HT-29 (cell line): ENCODE measurements around the gene TRAPPC3. TPM values are rescaled to one million over a fixed set of nuclear protein-coding genes. Genes with fewer than 3 reads are reported as not detected.
"Not testable (repeated sequence)": the region's sequence is repeated elsewhere in the genome, so short reads cannot be mapped to it uniquely, and the experiment has no call there.

ENCODE experiments used
- DNase-seq: peaks from one replicate; pipeline ENCODE4 v3.0.0-alpha.2; 2015; ENCODE audit warnings: low spot score
- total RNA-seq: library from RNA; depleted of rRNA; stranded (reverse); fragments of >200 nt; shearing (Covaris generic); gene quantifications from 2 replicates; pipeline ENCODE4 v1.2.3, GENCODE V29; 2014

The TRAPPC3 gene
- total RNA-seq, 1 experiment from 2014 or later: 65.8 TPM

GRCh38 chr1:36166938-36167905 is 17.9 kb upstream of the TRAPPC3 start:
- DNase-seq: no peak

GRCh38 chr1:36166136-36166535 is 16.9 kb upstream of the TRAPPC3 start:
- no peak for DNase-seq

DNA sequence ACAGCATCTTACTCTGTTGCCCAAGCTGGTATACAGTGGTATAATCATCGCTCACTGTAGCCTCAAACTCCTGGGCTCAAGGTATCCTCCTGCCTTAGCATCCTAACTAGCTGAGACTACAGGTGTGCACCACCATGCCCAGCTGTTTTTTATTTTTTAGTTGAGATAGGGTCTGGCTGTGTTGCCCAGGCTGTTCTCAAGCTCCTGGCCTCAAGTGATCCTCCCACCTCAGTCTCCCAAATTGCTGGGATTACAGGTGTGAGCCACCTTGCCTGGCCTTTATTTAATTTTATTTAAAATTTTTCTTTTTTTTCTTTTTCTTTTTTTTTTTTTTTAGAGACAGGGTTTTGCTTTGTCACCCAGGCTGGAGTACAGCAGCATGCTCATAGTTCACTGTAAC is 15.9 kb upstream of the TRAPPC3 start:
- no peak for DNase-seq

DNA sequence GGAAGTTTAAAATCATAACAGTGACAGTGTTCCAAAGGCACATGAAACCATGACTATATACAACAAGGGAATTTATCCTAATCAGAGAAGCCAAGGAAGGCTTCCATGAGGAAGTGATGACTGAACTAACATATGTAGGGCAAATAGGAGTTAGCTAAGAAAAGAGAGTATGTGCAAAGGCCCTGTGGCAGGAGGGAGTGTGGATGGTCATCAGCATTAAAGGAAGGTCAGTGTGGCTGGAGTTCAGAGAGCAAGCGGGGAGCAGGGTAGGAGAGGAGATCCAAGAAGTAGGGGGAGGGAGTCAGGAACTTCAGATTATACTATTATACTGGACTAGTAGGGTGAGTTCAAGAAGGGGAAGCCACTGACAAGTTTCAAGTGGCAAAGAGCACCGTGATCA is 15.1 kb upstream of the TRAPPC3 start:
- no peak for DNase-seq

DNA sequence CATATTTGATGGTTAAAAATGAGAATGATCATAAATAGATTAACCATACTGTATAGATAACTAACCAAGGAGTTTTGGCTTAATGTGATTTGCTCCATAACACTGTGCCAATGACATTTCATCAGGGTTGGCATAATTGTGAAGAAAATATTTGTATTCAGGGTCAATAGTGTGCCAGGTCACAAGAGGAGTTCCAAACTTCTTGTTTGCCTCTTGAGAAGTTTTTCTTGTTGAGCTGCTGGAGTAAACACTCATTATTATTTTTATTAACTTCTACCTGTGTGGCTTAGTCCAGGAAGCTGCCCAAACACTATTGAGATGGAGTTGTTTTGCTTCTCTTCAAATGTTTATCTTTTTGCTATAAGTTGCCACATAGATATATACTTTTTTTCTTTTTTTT is 14.1 kb upstream of the TRAPPC3 start:
- DNase-seq: no peak

DNA sequence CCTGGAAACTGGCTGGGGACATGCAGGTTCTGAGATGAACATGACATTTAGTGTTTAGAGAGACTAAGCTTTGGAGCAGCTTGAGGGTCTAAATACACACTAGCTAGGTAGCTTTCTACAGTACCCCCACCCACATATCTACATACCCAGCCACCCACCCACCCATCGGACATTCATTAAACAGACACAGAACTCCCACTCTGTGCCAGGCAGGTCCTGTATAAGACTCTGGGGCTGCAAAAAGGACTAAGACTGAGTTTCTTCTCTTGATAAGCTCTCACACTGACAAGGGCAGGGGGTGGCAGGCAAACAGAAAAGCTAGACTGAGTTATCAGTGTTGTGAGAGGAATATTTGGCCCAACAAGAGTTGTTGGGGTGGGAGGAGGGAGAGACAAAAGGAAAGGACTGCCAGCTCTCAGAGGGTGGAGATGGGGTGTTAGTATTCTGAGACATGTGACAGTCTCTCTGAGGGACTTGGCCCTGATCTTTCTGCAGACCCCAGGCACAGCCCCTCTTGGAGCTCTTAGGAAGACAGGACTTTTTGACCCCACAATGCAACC is 13.5 kb upstream of the TRAPPC3 start:
- DNase-seq: no peak

- DNase-seq: peak; percentile 62
Observed at GRCh38 chr1:36161641-36162531, 12.6 kb upstream of the TRAPPC3 start.

DNA sequence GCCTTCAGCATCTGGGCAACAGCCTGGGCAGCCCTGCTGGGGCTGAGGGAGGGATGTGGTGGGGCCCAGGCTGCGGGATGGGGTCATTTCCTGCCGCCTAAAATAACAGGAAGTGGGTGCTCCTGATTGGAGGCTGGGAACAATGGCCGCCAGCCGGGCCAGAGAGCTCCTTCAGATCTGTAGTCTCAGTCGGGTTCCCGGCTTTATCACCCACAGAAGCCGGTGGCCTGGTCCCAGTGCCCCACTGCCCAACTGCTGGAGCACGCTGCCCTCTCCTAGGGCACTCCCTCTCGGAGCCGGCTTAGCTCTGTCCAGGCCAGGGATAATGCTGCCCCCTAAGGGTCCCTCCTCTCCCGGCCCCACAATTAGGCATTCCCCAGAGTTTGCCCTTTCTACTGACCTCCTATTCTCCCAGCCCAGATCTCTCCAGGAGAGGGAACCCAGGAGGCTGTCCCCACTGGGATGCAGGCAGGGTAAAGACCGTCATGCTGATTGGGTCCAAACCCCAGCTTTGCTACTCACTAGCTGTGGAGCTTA is 11.7 kb upstream of the TRAPPC3 start:
- DNase-seq: peak; percentile 51

GRCh38 chr1:36160388-36160948 is 11.2 kb upstream of the TRAPPC3 start:
- DNase-seq: peak; percentile 3

DNA sequence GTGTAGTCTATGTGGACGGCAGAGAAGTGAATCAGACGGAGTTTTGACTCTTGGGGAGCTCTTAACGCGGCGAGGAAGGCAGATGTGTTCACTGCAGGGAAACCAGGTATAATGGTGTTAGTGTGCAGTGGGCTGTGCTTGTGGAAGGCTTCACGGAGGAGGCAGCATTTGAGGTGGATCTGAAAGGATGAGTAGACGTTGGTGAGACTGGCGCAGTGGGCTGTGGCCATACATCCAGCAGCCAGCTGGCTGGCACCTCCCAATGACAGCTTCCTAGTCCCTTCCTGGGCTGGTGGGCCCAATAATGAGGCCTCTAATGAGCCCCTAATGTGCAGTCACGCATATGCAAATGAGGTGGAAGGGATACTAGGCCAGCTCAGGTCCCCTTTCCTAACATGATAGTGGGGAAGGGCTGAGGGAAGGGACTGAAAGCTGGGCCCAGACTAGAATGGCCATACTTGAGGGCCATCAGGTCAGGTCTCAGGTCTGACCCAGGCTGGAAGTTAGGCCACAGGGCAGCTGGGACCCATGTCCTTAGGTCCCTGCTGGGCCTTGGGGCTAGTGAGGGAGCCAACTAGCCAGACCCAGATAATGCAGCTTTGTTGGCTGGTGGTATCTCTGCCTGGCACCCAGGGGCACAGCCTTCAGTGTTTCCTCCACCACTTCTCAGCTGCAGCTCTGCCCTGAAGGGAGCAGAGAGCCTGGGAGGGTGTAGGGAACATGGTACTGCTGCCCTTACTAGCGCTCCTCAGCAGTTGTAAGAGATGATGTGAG is 10.5 kb upstream of the TRAPPC3 start:
- DNase-seq: no peak

- DNase-seq: not testable (repeated sequence)
Observed at GRCh38 chr1:36158827-36159252, 9.6 kb upstream of the TRAPPC3 start.

GRCh38 chr1:36157973-36158826 is 8.9 kb upstream of the TRAPPC3 start:
- no peak for DNase-seq

GRCh38 chr1:36157115-36157903 is 8.0 kb upstream of the TRAPPC3 start:
- peak; percentile 29 for DNase-seq

- DNase-seq: peak; percentile 48
Observed at GRCh38 chr1:36156329-36157114, 7.2 kb upstream of the TRAPPC3 start.

GRCh38 chr1:36155408-36156328 is 6.4 kb upstream of the TRAPPC3 start, which contains the start of gene MAP7D1:
MAP7D1 (plus strand) TSS chr1:36156160; CDS start chr1:36156418, 258 bp downstream.
- DNase-seq: peak; percentile 86

DNA sequence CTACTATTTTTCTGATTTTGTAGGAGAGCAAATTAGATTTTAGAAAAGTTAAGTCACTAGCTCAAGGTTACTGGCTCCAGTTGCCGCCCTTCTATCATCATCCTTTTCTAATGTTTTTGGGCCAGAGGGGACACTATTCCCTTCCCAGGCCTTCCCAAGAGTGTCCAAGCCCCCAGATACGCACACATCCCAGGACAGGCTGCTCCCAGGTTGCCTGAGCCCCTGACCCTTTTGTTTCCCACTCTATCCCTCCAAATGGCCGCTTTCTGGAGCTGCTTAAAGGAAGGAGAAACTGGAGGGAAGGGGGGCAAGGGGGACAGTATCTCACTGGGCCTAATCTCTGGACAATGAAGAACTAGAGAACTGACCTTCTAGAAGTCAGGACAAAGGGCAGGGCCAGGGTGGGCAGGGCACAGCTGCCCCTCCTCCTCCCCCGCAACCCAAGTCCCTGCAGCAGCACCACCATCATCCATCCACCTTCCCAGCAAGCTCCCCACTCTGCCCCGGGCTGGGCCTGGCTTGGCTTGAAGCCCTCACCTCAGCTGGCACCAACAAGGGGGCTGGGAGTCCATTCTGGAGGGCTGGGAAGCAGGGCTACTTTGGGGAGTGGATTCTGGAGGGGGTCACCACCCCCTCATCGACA is 5.6 kb upstream of the TRAPPC3 start:
- no peak for DNase-seq
